OCI-LY7 (cell line): ENCODE measurements around the gene NTN4.

ENCODE experiments used
- CTCF ChIP-seq: fragments of 200-600 bp; sonication (generic); conservative IDR thresholded peaks from 2 replicates; pipeline ENCODE4 v1.5.1; 2014; ENCODE audit warnings: mild to moderate bottlenecking, antibody characterized with exemption, low read length, moderate library complexity, mixed read lengths
- EZH2phosphoT487 ChIP-seq: fragments of 200-600 bp; sonication (generic); IDR thresholded peaks from 2 replicates; pipeline ENCODE4 v1.6.1; 2018; ENCODE audit warnings: low read depth, borderline replicate concordance, mild to moderate bottlenecking, mixed run types, antibody characterized with exemption, low read length, moderate library complexity, mixed read lengths

GRCh38 chr12:95634622-95635621 is 155.6 kb downstream of the NTN4 start:
- TF ChIP-seq CTCF (no peak), EZH2phosphoT487 (no peak)
